Measurements from ENCODE around the gene HACD4. TPM values are rescaled to one million over a fixed set of nuclear protein-coding genes. Genes with fewer than 3 reads are reported as not detected.

HACD4 gene
- total RNA-seq, 6 experiments from 2014 or later = 3.0 to 5.3 (median 3.8) TPM

GRCh38 chr9:21018177-21018576 lies 13.3 kb downstream of the HACD4 start:
- H3K27ac Mint-ChIP-seq = no peak overlapping the region
- H3K27me3 Mint-ChIP-seq (ENCODE audit: insufficient read depth) = no peaks in the 10 kb centered on the region
- DNase-seq = no peak
- peaks cover 31% of the 10 kb centered on the region for H3K4me1 Mint-ChIP-seq (ENCODE audit: low read depth)
- H3K4me3 Mint-ChIP-seq = no peak overlapping the region
- peaks cover 4% of the 10 kb centered on the region; the same call in 1 of the 2 replicates for H3K9me3 Mint-ChIP-seq
- H3K36me3 Mint-ChIP-seq (ENCODE audit: low read depth) = peaks cover 36% of the 10 kb centered on the region
- TF ChIP-seq, protein P1, sequence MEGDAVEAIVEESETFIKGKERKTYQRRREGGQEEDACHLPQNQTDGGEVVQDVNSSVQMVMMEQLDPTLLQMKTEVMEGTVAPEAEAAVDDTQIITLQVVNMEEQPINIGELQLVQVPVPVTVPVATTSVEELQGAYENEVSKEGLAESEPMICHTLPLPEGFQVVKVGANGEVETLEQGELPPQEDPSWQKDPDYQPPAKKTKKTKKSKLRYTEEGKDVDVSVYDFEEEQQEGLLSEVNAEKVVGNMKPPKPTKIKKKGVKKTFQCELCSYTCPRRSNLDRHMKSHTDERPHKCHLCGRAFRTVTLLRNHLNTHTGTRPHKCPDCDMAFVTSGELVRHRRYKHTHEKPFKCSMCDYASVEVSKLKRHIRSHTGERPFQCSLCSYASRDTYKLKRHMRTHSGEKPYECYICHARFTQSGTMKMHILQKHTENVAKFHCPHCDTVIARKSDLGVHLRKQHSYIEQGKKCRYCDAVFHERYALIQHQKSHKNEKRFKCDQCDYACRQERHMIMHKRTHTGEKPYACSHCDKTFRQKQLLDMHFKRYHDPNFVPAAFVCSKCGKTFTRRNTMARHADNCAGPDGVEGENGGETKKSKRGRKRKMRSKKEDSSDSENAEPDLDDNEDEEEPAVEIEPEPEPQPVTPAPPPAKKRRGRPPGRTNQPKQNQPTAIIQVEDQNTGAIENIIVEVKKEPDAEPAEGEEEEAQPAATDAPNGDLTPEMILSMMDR (IDR thresholded peaks at IDR 0.05) = no peak

- peaks cover 4% of the 10 kb centered on the region; the same call in 1 of the 2 replicates for H3K9me3 Mint-ChIP-seq
- peaks cover 37% of the 10 kb centered on the region for H3K36me3 Mint-ChIP-seq (ENCODE audit: low read depth)
- DNase-seq = peak; percentile 78
- TF ChIP-seq, protein P1 (IDR thresholded peaks at IDR 0.05) = no peak
- peak overlapping the region; percentile 70 for H3K27ac Mint-ChIP-seq
- H3K27me3 Mint-ChIP-seq (ENCODE audit: insufficient read depth) = no peaks in the 10 kb centered on the region; the same call in 1 of the 2 replicates
- peaks cover 31% of the 10 kb centered on the region for H3K4me1 Mint-ChIP-seq (ENCODE audit: low read depth)
- H3K4me3 Mint-ChIP-seq = no peak overlapping the region
These were observed 14.5 kb downstream of the HACD4 start for GRCh38 chr9:21016701-21017491.

DNA sequence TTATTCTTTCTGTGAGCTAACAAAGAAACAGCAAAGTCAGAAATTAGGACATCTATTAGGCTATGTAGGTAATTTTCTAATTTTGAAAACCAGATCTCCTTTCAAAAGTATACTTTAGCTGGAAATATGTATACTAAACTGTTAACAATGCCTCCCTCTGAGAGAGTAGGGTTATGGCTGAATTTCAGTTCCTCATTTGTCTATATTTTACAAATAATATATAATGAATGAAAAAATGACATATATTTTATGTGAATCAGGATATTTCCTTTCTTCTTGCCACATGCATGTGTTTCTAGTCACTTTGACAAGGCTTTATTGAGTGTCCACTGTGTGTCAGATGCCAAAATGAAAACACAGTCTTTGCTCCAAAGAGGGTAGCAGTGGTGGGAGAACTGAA lies 15.4 kb downstream of the HACD4 start:
- DNase-seq = no peak
- H3K36me3 Mint-ChIP-seq (ENCODE audit: low read depth) = peaks cover 29% of the 10 kb centered on the region
- H3K27me3 Mint-ChIP-seq (ENCODE audit: insufficient read depth) = no peaks in the 10 kb centered on the region; the same call in 1 of the 2 replicates
- TF ChIP-seq, protein P1 (IDR thresholded peaks at IDR 0.05) = no peak
- peak overlapping the region; percentile 70 for H3K27ac Mint-ChIP-seq
- no peak overlapping the region for H3K4me3 Mint-ChIP-seq
- H3K4me1 Mint-ChIP-seq (ENCODE audit: low read depth) = peaks cover 31% of the 10 kb centered on the region
- 0 out of 2 replicates have a peak, but pooled peaks cover under 1% of the 10 kb centered on the region for H3K9me3 Mint-ChIP-seq

DNA sequence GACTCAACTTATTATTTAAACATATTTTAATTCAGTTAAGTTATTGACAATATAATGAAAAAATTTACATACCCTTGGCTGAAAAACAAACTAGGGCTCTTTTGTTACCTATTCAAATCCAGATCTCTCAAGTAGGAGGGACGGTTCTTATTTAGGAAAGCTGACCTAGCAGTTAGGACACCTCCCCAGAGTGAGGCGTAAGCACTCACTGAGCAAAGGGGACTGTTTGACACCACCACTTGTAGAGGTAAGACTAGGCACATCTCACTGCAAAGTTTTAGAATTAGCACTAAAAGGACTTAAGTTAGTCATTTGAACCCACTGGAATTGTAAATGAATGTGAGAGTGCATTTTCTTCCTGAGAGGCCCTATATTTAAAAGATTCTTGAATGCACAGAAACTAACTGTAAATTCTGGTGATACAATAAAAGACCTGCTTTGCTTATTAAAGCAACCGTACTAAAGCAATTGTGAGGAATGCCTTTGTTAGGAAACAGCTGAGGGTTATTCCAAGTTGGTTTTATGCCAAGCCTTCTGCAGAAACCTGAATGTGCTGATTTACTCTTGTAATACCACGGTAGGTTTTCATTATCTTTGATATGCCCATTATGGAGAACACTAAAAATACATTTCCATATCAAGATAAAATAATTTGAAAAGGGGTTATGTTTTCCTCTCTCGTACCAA lies 16.2 kb downstream of the HACD4 start:
- no peak overlapping the region; the same call in 1 of the 2 replicates for H3K27ac Mint-ChIP-seq
- H3K27me3 Mint-ChIP-seq (ENCODE audit: insufficient read depth) = no peaks in the 10 kb centered on the region; the same call in 1 of the 2 replicates
- no peaks in the 10 kb centered on the region for H3K9me3 Mint-ChIP-seq
- TF ChIP-seq, protein P1 (IDR thresholded peaks at IDR 0.05) = no peak
- H3K36me3 Mint-ChIP-seq (ENCODE audit: low read depth) = peaks cover 25% of the 10 kb centered on the region
- H3K4me1 Mint-ChIP-seq (ENCODE audit: low read depth) = peaks cover 31% of the 10 kb centered on the region
- no peak for DNase-seq
- no peak overlapping the region for H3K4me3 Mint-ChIP-seq

DNA sequence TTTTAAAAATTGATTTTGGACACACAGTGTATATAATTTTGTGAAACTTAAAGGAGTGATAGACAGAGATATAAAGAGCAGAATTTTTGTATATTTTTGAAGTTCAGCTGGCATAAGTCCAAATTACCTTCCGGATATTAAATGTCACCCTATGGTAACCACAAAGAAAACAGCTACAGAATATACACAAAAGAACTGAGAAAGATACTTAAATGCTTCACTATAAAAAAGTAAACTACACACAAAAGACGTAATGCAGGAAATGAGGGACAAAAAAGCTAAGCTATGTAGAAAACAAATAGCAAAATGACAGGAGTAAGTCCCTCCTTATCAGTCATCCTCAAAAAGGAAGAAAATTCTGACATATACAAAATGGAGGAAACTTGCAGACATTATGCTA lies 29.4 kb downstream of the HACD4 start:
- H3K36me3 Mint-ChIP-seq (ENCODE audit: low read depth) = peaks cover 18% of the 10 kb centered on the region
- TF ChIP-seq, protein P1 (IDR thresholded peaks at IDR 0.05) = no peak
- no peaks in the 10 kb centered on the region for H3K9me3 Mint-ChIP-seq
- no peaks in the 10 kb centered on the region; the same call in none of the 2 replicates for H3K27me3 Mint-ChIP-seq (ENCODE audit: insufficient read depth)
- no peak for DNase-seq
- no peaks in the 10 kb centered on the region for H3K4me1 Mint-ChIP-seq (ENCODE audit: low read depth)
- H3K27ac Mint-ChIP-seq = no peak overlapping the region
- no peak overlapping the region for H3K4me3 Mint-ChIP-seq
